Body of pancreas (tissue), 4 donors: ENCODE results near the gene ZNF124. TPM values are rescaled to one million over a fixed set of nuclear protein-coding genes. Genes with fewer than 3 reads are reported as not detected.
"Not testable (repeated sequence)": the region's sequence is repeated elsewhere in the genome, so short reads cannot be mapped to it uniquely, and the experiment has no call there.

Experiments
- ATAC-seq: fragments of 150-250 bp; one replicate; pipeline ENCODE4 v1.9.1; 2016
- DNase-seq, 4 donors: peaks; one replicate each; pipeline ENCODE4 v3.0.0-alpha.2; 2019
- H3K27ac ChIP-seq, 4 donors: fragments of 200-600 bp; sonication (generic); 1 replicate in 3 of 4; 2 replicates in 1 of 4; pipeline versions ENCODE4 v1.5.1 to v1.6.1; 2016 to 2019; ENCODE audit warnings: mild to moderate bottlenecking in 1 of 4, mixed read lengths in 1 of 4, moderate library complexity in 1 of 4
- H3K27me3 ChIP-seq, 2 donors: fragments of 200-600 bp; sonication (generic); one replicate each; pipeline ENCODE4 v1.6.0; 2016; ENCODE audit warnings: mild to moderate bottlenecking in 1 of 2
- H3K36me3 ChIP-seq, 2 donors: fragments of 200-600 bp; sonication (generic); replicated peaks in 1 of 2; 2 replicates each; pipeline ENCODE4 v1.5.1; 2016; ENCODE audit warnings: low read depth in 2 of 2; ENCODE audit not compliant: insufficient read depth in 1 of 2
- H3K4me1 ChIP-seq: fragments of 200-600 bp; sonication (generic); one replicate; pipeline ENCODE4 v1.6.0; 2016
- H3K4me3 ChIP-seq, 2 donors: fragments of 200-600 bp; sonication (generic); 1 replicate in 1 of 2; 2 replicates in 1 of 2; pipeline ENCODE4 v1.5.1; 2016 to 2019
- H3K9me3 ChIP-seq, 3 donors: fragments of 200-600 bp; sonication (generic); 1 replicate in 2 of 3; 2 replicates in 1 of 3; pipeline ENCODE4 v1.5.1; 2016
- POLR2A ChIP-seq, 3 donors: fragments of 450-650 bp; IDR thresholded peaks; one replicate each; pipeline ENCODE4 v1.6.1; 2016; ENCODE audit warnings: antibody characterized with exemption in 3 of 3, mild to moderate bottlenecking in 2 of 3
- WGBS, 2 donors: methylation state at CpG; one replicate each; pipeline ENCODE4 v1.1.5; 2017; 5-methylcytosine and 5-hydroxymethylcytosine counted together
- intact Hi-C: fragments of 100-400 bp; cut with DNase I; formaldehyde crosslinking; loops from one replicate; pipeline ENCODE4 v1.15.1; 2023
- total RNA-seq, 2 donors: library from RNA; depleted of rRNA; stranded (reverse); fragments of >200 nt; gene quantifications; one replicate each; pipeline ENCODE4 v1.1.0, GENCODE V29; 2016
- TF ChIP-seq, protein P1 (sequence below), 7 experiments: fragments of 450-650 bp in 4 of 7; fragments of 200-600 bp in 3 of 7; sonication (generic) in 3 of 7; IDR thresholded peaks; one replicate each; pipeline ENCODE4 v1.5.1; 2016 to 2019; ENCODE audit warnings: antibody characterized with exemption in 7 of 7

Gene ZNF124
- total RNA-seq, 2 donors from 2014 or later = 20.8 to 32.4 TPM

DNA sequence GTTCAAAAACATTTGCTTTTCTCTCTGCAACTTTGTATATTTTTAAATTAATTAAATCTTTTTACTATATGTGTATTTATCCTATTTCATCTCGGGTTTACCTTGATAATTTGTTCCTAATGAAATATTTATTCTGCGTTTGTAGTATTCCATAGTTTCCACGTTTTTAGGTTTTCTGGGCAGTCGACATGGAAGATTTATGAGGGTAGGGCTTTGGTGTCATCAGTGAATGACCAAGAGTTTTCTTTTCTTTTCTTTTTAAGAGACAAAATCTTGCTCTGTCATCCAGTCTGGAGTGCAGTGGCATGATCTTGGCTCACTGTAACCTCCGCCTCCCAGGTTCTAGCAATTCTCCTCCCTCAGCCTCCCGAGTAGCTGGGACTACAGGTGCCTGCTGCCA is 50.4 kb downstream of the ZNF124 start:
- no peaks in the 10 kb centered on the region for H3K36me3 ChIP-seq
- DNase-seq = no peak
- no peak for TF ChIP-seq POLR2A (IDR thresholded peaks at IDR 0.05)
- TF ChIP-seq, protein P1, sequence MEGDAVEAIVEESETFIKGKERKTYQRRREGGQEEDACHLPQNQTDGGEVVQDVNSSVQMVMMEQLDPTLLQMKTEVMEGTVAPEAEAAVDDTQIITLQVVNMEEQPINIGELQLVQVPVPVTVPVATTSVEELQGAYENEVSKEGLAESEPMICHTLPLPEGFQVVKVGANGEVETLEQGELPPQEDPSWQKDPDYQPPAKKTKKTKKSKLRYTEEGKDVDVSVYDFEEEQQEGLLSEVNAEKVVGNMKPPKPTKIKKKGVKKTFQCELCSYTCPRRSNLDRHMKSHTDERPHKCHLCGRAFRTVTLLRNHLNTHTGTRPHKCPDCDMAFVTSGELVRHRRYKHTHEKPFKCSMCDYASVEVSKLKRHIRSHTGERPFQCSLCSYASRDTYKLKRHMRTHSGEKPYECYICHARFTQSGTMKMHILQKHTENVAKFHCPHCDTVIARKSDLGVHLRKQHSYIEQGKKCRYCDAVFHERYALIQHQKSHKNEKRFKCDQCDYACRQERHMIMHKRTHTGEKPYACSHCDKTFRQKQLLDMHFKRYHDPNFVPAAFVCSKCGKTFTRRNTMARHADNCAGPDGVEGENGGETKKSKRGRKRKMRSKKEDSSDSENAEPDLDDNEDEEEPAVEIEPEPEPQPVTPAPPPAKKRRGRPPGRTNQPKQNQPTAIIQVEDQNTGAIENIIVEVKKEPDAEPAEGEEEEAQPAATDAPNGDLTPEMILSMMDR (IDR thresholded peaks at IDR 0.05) = no peak
- H3K27me3 ChIP-seq = no peaks in the 10 kb centered on the region
- no peak overlapping the region for H3K4me3 ChIP-seq
- ATAC-seq = no peak
- WGBS, 2 donors = 59 to 63% methylated on average over 6 of the region's 6 CpGs
- intact Hi-C loops = loop anchor here (10.0 kb wide), 1 partner anchor 53 kb away; the partner anchor contains the start of gene ZNF124
- H3K27ac ChIP-seq = no peak overlapping the region
- no peaks in the 10 kb centered on the region for H3K9me3 ChIP-seq
- H3K4me1 ChIP-seq = no peaks in the 10 kb centered on the region

DNA sequence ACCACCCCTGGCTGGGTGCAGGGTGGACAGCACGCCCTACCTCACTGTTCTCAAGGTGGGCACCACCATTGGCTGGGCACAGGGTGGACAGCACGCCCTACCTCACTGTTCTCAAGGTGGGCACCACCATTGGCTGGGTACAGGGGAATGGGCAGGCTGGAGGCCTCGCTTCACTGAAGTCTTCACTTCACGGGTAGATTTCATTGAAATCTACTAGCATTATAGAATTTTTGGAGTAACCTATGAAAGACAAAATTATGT is 51.5 kb downstream of the ZNF124 start:
- intact Hi-C loops = loop anchor here (10.0 kb wide), 1 partner anchor 54 kb away; the partner anchor contains the start of gene ZNF124
- not testable (repeated sequence) for H3K36me3 ChIP-seq, ATAC-seq, DNase-seq, H3K27me3 ChIP-seq, H3K4me1 ChIP-seq, H3K4me3 ChIP-seq, H3K27ac ChIP-seq, H3K9me3 ChIP-seq
- 76 to 87% methylated on average over 3 to 4 of the region's 4 CpGs for WGBS, 2 donors

DNA sequence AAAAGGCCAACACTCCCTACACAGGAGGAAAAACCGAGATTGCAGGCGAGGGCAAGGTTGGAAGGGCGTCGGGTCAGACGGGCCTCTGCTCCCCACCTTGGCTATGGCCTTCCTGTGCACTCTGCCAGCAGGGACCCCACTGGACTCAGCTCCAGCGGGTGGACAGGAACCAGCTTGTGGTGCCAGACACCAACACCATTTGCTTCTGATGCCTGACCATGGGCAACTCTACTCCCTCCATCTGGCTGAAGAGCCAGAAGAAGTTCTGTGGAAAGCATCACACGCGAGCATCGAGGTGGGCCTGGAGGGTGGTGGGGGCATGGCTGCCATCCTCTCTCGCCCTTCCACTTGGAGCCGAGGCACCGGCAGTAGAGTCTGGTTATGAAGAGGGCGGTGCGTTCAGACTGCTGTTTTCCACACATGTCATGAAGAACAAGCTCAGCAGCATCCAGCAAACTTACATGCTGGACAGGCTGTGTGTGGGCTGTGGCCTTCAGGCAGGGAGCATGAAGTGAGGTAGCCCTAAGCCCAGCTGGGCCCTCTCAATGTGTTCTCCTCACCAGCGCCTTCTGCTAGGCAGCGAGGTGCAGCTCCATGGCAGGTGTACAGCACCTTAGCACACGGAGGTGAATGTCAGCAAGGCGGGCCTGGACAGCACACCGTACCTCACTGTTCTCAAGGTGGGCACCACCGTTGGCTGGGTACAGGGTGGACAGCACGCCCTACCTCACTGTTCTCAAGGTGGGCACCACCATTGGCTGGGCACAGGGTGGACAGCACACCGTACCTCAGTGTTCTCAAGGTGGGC is 52.0 kb downstream of the ZNF124 start:
- intact Hi-C loops = loop anchor here (10.0 kb wide), 1 partner anchor 55 kb away; the partner anchor contains the start of gene ZNF124
- DNase-seq = no peak
- Histone ChIP-seq H3K4me1 (no peaks in the 10 kb centered on the region), H3K9me3 (no peaks in the 10 kb centered on the region), H3K36me3 (no peaks in the 10 kb centered on the region), H3K4me3 (no peak overlapping the region), H3K27ac (no peak overlapping the region), H3K27me3 (no peaks in the 10 kb centered on the region)
- WGBS, 2 donors = 91 to 92% methylated on average over 9 to 22 of the region's 22 CpGs
- TF ChIP-seq POLR2A (IDR thresholded peaks at IDR 0.05) = no peak
- TF ChIP-seq, protein P1 (IDR thresholded peaks at IDR 0.05) = no peak
- ATAC-seq = no peak

DNA sequence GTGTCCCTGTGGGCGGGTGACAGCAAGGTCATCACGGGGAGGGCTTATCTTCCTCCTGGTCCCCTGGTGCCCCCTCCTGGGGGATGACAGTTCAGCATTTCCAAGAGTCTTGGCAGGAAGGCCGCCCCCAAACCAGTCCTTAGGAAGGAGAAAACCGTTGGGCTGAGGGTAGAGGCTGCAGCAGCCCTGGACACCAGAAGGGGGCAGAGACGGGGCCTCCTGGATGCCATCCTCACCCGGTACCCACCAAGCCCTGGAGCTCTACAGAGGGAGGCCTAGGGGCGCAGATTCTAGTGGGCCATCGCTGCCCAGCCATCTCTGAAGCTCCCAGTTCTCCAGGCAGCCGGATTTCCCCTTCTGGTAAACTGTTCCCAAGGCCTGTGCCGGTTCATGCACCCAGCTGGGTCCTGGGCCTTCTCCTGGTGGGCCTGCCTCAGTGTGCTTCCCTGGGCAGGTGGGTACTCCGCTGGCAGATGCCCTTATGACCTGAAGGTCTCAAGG is 52.8 kb downstream of the ZNF124 start:
- DNase-seq = no peak
- no peak overlapping the region for H3K4me3 ChIP-seq
- intact Hi-C loops = no loop called here
- ATAC-seq = no peak
- H3K9me3 ChIP-seq = no peaks in the 10 kb centered on the region
- H3K4me1 ChIP-seq = no peaks in the 10 kb centered on the region
- H3K27me3 ChIP-seq = no peaks in the 10 kb centered on the region
- H3K36me3 ChIP-seq = no peaks in the 10 kb centered on the region
- H3K27ac ChIP-seq = no peak overlapping the region
- no peak for TF ChIP-seq POLR2A (IDR thresholded peaks at IDR 0.05)
- TF ChIP-seq, protein P1 (IDR thresholded peaks at IDR 0.05) = no peak
- WGBS, 2 donors = 78% methylated on average over 9 of the region's 11 CpGs; no CpG with 5 or more reads in 1 of the 2 donors

DNA sequence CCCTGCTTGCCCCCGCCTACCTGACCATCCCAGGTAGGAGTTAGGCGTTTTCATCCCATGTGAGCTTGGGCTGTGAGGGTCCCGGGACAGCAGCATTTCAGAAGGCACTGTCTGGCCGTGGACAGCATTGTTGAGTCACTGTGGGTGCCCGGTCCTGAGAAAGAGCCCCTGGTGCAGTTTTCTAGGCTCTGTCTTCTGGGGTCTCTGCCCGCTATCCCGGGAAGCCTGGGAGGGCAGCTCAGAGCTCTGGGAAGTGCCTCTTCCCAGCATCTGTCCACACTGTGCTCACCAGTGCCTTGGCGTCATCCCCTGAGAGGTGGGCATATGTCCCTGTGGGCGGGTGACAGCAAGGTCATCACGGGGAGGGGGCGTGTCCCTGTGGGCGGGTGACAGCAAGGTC is 56.3 kb downstream of the ZNF124 start:
- WGBS, 2 donors = 86 to 93% methylated on average over 3 to 8 of the region's 12 CpGs
- intact Hi-C loops = no loop called here
- H3K4me1 ChIP-seq = peaks cover 26% of the 10 kb centered on the region
- TF ChIP-seq POLR2A (IDR thresholded peaks at IDR 0.05) = no peak
- TF ChIP-seq, protein P1 (IDR thresholded peaks at IDR 0.05) = no peak
- no peak overlapping the region for H3K4me3 ChIP-seq
- ATAC-seq (no peak), DNase-seq (no peak)
- H3K36me3 ChIP-seq = no peaks in the 10 kb centered on the region
- no peaks in the 10 kb centered on the region for H3K9me3 ChIP-seq
- H3K27me3 ChIP-seq = no peaks in the 10 kb centered on the region
- H3K27ac ChIP-seq = no peak overlapping the region
